ENCODE results near the gene MAT1A. TPM values are rescaled to one million over a fixed set of nuclear protein-coding genes. Genes with fewer than 3 reads are reported as not detected.
"Not testable (repeated sequence)": the region's sequence is repeated elsewhere in the genome, so short reads cannot be mapped to it uniquely, and the experiment has no call there.

Gene MAT1A
- total RNA-seq, 1 donor from 2014 or later: 0.19 TPM

- DNase-seq (ENCODE audit: missing footprints); intact Hi-C loops (cut with DNase I): not testable (repeated sequence)
- peak; percentile 54 for ATAC-seq
Measured at GRCh38 chr10:80249906-80250305, 39.6 kb downstream of the MAT1A start.

- DNase-seq (ENCODE audit: missing footprints); intact Hi-C loops (cut with DNase I); ATAC-seq: not testable (repeated sequence)
Measured at GRCh38 chr10:80247611-80248010, 41.8 kb downstream of the MAT1A start.

GRCh38 chr10:80244371-80244770 is 45.1 kb downstream of the MAT1A start:
- ATAC-seq; intact Hi-C loops (cut with DNase I); DNase-seq (ENCODE audit: missing footprints): not testable (repeated sequence)

- intact Hi-C loops (cut with DNase I); DNase-seq (ENCODE audit: missing footprints); ATAC-seq: not testable (repeated sequence)
Measured at GRCh38 chr10:80242341-80242740, 47.1 kb downstream of the MAT1A start.

GRCh38 chr10:80236457-80236856 is 53.0 kb downstream of the MAT1A start:
- intact Hi-C loops (cut with DNase I); ATAC-seq; DNase-seq (ENCODE audit: missing footprints): not testable (repeated sequence)

- ATAC-seq; intact Hi-C loops (cut with DNase I); DNase-seq (ENCODE audit: missing footprints): not testable (repeated sequence)
Measured at GRCh38 chr10:80234331-80235235, 54.9 kb downstream of the MAT1A start.

GRCh38 chr10:80233871-80234270 is 55.6 kb downstream of the MAT1A start:
- intact Hi-C loops (cut with DNase I); ATAC-seq; DNase-seq (ENCODE audit: missing footprints): not testable (repeated sequence)

GRCh38 chr10:80226723-80227122 is 62.7 kb downstream of the MAT1A start:
- DNase-seq (ENCODE audit: missing footprints); intact Hi-C loops (cut with DNase I): not testable (repeated sequence)
- peak; percentile 60 for ATAC-seq

GRCh38 chr10:80223031-80223419 is 66.4 kb downstream of the MAT1A start:
- intact Hi-C loops (cut with DNase I); ATAC-seq; DNase-seq (ENCODE audit: missing footprints): not testable (repeated sequence)

Other genes with a start within 250 kb of the MAT1A start
- 9.7 TPM for gene TMEM254, start 211.0 kb downstream of the MAT1A start, total RNA-seq
- 45.2 TPM for gene PLAC9, start 156.9 kb downstream of the MAT1A start, total RNA-seq
- 420 TPM for gene ANXA11, start 84.1 kb downstream of the MAT1A start, total RNA-seq
- not detected for gene DYDC1, start 67.1 kb upstream of the MAT1A start, total RNA-seq
- gene DYDC2, start 67.1 kb upstream of the MAT1A start, total RNA-seq: not detected
- 102 TPM for gene PRXL2A, start 118.9 kb upstream of the MAT1A start, total RNA-seq
- 38.7 TPM for gene TSPAN14, start 164.7 kb upstream of the MAT1A start, total RNA-seq
- not detected for gene SH2D4B, start 248.2 kb upstream of the MAT1A start, total RNA-seq